HepG2 (cell line): Measurements from ENCODE around the gene ELMOD3. TPM values are rescaled to one million over a fixed set of nuclear protein-coding genes. Genes with fewer than 3 reads are reported as not detected.
A peak's percentile ranks its signal among the peaks of the same experiment; 100 is the strongest.

Experiments
- CHCHD3 ChIP-seq: sonication (generic); formaldehyde crosslinking; IDR thresholded peaks from 2 replicates; pipeline ENCODE4 v1.8.0; 2022; ENCODE audit warnings: mild to moderate bottlenecking, missing genetic modification reagents, moderate library complexity
- GLI4 ChIP-seq: sonication (generic); formaldehyde crosslinking; IDR thresholded peaks from 2 replicates; pipeline ENCODE4 v1.5.1; 2020; ENCODE audit warnings: missing genetic modification reagents, mild to moderate bottlenecking, moderate library complexity, borderline replicate concordance
- KAT8 ChIP-seq: IDR thresholded peaks from 2 replicates; pipeline ENCODE4 v1.6.1; 2016; ENCODE audit warnings: missing genetic modification reagents, missing compliant biosample characterization
- MED13 ChIP-seq: sonication (generic); formaldehyde crosslinking; IDR thresholded peaks from 2 replicates; pipeline ENCODE4 v1.5.0; 2020; ENCODE audit warnings: missing genetic modification reagents
- MZF1 ChIP-seq: sonication (generic); formaldehyde crosslinking; IDR thresholded peaks from 2 replicates; pipeline ENCODE4 v1.8.1; 2023; ENCODE audit warnings: mild to moderate bottlenecking, missing genetic modification reagents, borderline replicate concordance
- PPARG ChIP-seq: conservative IDR thresholded peaks from 2 replicates; pipeline ENCODE4 v1.6.1; 2016; ENCODE audit warnings: missing biosample characterization, missing genetic modification reagents
- ZNF263 ChIP-seq: sonication (generic); formaldehyde crosslinking; IDR thresholded peaks from 2 replicates; pipeline ENCODE4 v1.4.0; 2020; ENCODE audit warnings: missing genetic modification reagents
- ZNF282 ChIP-seq: fragments of 450-650 bp; IDR thresholded peaks from 2 replicates; pipeline ENCODE4 v1.6.1; 2018; ENCODE audit not compliant: partially characterized antibody
- ZNF354B ChIP-seq: sonication (generic); formaldehyde crosslinking; IDR thresholded peaks from 2 replicates; pipeline ENCODE4 v1.8.0; 2022; ENCODE audit warnings: mild to moderate bottlenecking, missing genetic modification reagents
- ZNF430 ChIP-seq: sonication (generic); formaldehyde crosslinking; IDR thresholded peaks from 2 replicates; pipeline ENCODE4 v1.9.0; 2021; ENCODE audit warnings: mild to moderate bottlenecking, missing genetic modification reagents
- ZNF550 ChIP-seq: sonication (generic); formaldehyde crosslinking; IDR thresholded peaks from 2 replicates; pipeline ENCODE4 v1.4.0; 2020; ENCODE audit warnings: mild to moderate bottlenecking, missing genetic modification reagents, borderline replicate concordance
- ZNF570 ChIP-seq: sonication (generic); formaldehyde crosslinking; IDR thresholded peaks from 2 replicates; pipeline ENCODE4 v1.4.0; 2020; ENCODE audit warnings: mild to moderate bottlenecking, missing genetic modification reagents, borderline replicate concordance
- ZNF614 ChIP-seq: IDR thresholded peaks from 2 replicates; pipeline ENCODE4 v1.6.1; 2018; ENCODE audit warnings: missing biosample characterization, missing genetic modification reagents, inconsistent platforms, borderline replicate concordance
- ZNF652 ChIP-seq: IDR thresholded peaks from 2 replicates; pipeline ENCODE4 v1.6.1; 2016; ENCODE audit warnings: low read depth, borderline replicate concordance
- ZNF773 ChIP-seq: sonication (generic); formaldehyde crosslinking; IDR thresholded peaks from 2 replicates; pipeline ENCODE4 v1.4.0; 2020; ENCODE audit warnings: missing genetic modification reagents, borderline replicate concordance
- ZNF777 ChIP-seq: sonication (generic); formaldehyde crosslinking; IDR thresholded peaks from 2 replicates; pipeline ENCODE4 v1.4.0; 2020; ENCODE audit warnings: missing genetic modification reagents
- polyA plus RNA-seq, 8 experiments: library from polyadenylated mRNA; depleted of rRNA in 3 of 8; stranded (reverse) in 7 of 8; unstranded in 1 of 8; fragments of >200 nt; fragmentation: Illumina TruSeq in 4 of 8; extraction: Trizol in 4 of 8; gene quantifications; 2 replicates each; pipeline versions ENCODE4 v1.2.1 to v1.2.3, GENCODE V29; 2011 to 2016; ENCODE audit warnings: low read depth in 4 of 8, missing spikeins in 1 of 8, mixed read lengths in 1 of 8; ENCODE audit not compliant: insufficient read depth in 1 of 8
- total RNA-seq, 5 experiments: library from RNA; depleted of rRNA; stranded (reverse); fragments of >200 nt; fragmentation: Illumina TruSeq; extraction: Trizol; gene quantifications; 2 replicates each; pipeline ENCODE4 v1.2.3, GENCODE V29; 2016; ENCODE audit warnings: low read depth in 1 of 5
- TF ChIP-seq, protein P1 (sequence below): sonication (generic); IDR thresholded peaks from 2 replicates; pipeline ENCODE4 v1.6.1; 2016; ENCODE audit warnings: low read depth, borderline replicate concordance
- TF ChIP-seq, protein P2 (sequence below): sonication (generic); formaldehyde crosslinking; IDR thresholded peaks from 2 replicates; pipeline ENCODE4 v1.4.0; 2020; ENCODE audit warnings: mild to moderate bottlenecking, missing genetic modification reagents
- TF ChIP-seq, protein P3 (sequence below): sonication (generic); formaldehyde crosslinking; IDR thresholded peaks from 2 replicates; pipeline ENCODE4 v1.4.0; 2020; ENCODE audit warnings: missing genetic modification reagents
- TF ChIP-seq, protein P4 (sequence below): sonication (generic); formaldehyde crosslinking; IDR thresholded peaks from 2 replicates; pipeline ENCODE4 v1.4.0; 2020; ENCODE audit warnings: missing genetic modification reagents
- TF ChIP-seq, protein P5 (sequence below): sonication (generic); formaldehyde crosslinking; IDR thresholded peaks from 2 replicates; pipeline ENCODE4 v1.5.0; 2020; ENCODE audit warnings: missing genetic modification reagents
- TF ChIP-seq, protein P6 (sequence below): sonication (generic); formaldehyde crosslinking; IDR thresholded peaks from 2 replicates; pipeline ENCODE4 v1.4.0; 2020; ENCODE audit warnings: mild to moderate bottlenecking, missing genetic modification reagents

Gene ELMOD3
- total and polyA plus RNA-seq, 2 of the 13 experiments (the other 11 are each of a cell fraction or from before 2014, with no cell fraction given) = 13.3 to 19.5 TPM

DNA sequence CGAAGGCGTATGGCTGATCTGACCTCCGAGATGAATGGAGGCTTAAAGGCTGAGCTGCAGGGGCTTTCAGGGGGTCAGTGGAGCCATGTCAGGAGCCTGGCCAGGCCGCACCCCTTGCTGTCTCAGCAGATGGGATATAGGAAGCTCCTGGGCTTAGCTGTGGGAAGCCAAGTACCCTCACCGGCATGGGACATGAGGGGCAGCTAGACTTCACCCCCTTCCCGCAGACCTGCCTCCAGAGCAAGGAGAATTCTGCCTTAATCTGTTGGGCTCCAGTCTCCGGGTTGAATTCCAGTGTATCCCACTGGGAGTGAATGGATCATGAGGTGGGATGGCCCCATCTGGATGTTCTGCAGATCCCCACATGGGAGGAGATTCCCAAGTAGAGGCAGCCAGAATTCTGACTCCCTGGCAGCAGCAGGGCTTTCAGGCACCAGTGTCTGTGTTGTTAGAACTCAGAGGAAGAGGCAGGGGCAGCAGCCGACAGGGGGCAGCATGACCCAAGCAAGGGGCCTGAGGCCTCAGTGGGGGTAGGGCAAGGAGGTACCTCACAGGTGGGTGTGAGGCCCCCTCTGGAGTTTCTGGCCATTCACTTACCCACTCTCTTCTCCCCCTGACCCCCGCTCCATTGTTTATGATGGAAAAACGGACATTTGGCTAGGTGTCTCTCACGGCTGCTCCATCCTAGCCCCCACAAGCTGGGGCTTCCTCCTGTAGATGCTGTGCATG is 36.5 kb downstream of the ELMOD3 start (continued):
- no peak for TF ChIP-seq ZNF430 (CRISPR knock-in tag)
- no peak for TF ChIP-seq ZNF550 (CRISPR knock-in tag)
- TF ChIP-seq, protein P1, sequence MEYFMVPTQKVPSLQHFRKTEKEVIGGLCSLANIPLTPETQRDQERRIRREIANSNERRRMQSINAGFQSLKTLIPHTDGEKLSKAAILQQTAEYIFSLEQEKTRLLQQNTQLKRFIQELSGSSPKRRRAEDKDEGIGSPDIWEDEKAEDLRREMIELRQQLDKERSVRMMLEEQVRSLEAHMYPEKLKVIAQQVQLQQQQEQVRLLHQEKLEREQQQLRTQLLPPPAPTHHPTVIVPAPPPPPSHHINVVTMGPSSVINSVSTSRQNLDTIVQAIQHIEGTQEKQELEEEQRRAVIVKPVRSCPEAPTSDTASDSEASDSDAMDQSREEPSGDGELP = no peak
- no peak; the same call in 1 of the 2 replicates for TF ChIP-seq ZNF614
- TF ChIP-seq PPARG = no peak
- TF ChIP-seq KAT8 (CRISPR knock-in tag) = no peak
- TF ChIP-seq, protein P2, sequence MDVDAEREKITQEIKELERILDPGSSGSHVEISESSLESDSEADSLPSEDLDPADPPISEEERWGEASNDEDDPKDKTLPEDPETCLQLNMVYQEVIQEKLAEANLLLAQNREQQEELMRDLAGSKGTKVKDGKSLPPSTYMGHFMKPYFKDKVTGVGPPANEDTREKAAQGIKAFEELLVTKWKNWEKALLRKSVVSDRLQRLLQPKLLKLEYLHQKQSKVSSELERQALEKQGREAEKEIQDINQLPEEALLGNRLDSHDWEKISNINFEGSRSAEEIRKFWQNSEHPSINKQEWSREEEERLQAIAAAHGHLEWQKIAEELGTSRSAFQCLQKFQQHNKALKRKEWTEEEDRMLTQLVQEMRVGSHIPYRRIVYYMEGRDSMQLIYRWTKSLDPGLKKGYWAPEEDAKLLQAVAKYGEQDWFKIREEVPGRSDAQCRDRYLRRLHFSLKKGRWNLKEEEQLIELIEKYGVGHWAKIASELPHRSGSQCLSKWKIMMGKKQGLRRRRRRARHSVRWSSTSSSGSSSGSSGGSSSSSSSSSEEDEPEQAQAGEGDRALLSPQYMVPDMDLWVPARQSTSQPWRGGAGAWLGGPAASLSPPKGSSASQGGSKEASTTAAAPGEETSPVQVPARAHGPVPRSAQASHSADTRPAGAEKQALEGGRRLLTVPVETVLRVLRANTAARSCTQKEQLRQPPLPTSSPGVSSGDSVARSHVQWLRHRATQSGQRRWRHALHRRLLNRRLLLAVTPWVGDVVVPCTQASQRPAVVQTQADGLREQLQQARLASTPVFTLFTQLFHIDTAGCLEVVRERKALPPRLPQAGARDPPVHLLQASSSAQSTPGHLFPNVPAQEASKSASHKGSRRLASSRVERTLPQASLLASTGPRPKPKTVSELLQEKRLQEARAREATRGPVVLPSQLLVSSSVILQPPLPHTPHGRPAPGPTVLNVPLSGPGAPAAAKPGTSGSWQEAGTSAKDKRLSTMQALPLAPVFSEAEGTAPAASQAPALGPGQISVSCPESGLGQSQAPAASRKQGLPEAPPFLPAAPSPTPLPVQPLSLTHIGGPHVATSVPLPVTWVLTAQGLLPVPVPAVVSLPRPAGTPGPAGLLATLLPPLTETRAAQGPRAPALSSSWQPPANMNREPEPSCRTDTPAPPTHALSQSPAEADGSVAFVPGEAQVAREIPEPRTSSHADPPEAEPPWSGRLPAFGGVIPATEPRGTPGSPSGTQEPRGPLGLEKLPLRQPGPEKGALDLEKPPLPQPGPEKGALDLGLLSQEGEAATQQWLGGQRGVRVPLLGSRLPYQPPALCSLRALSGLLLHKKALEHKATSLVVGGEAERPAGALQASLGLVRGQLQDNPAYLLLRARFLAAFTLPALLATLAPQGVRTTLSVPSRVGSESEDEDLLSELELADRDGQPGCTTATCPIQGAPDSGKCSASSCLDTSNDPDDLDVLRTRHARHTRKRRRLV (CRISPR knock-in tag) = no peak
- TF ChIP-seq MZF1 (CRISPR knock-in tag) = no peak
- no peak for TF ChIP-seq CHCHD3 (CRISPR knock-in tag)
- TF ChIP-seq, protein P3, sequence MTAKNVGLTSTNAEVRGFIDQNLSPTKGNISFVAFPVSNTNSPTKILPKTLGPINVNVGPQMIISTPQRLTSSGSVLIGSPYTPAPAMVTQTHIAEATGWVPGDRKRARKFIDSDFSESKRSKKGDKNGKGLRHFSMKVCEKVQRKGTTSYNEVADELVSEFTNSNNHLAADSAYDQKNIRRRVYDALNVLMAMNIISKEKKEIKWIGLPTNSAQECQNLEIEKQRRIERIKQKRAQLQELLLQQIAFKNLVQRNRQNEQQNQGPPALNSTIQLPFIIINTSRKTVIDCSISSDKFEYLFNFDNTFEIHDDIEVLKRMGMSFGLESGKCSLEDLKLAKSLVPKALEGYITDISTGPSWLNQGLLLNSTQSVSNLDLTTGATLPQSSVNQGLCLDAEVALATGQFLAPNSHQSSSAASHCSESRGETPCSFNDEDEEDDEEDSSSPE (CRISPR knock-in tag) = no peak
- TF ChIP-seq, protein P4, sequence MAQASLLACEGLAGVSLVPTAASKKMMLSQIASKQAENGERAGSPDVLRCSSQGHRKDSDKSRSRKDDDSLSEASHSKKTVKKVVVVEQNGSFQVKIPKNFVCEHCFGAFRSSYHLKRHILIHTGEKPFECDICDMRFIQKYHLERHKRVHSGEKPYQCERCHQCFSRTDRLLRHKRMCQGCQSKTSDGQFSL (CRISPR knock-in tag) = 0 out of 2 replicates have a peak, but pooled peaks have one; percentile 41
- TF ChIP-seq, protein P5, sequence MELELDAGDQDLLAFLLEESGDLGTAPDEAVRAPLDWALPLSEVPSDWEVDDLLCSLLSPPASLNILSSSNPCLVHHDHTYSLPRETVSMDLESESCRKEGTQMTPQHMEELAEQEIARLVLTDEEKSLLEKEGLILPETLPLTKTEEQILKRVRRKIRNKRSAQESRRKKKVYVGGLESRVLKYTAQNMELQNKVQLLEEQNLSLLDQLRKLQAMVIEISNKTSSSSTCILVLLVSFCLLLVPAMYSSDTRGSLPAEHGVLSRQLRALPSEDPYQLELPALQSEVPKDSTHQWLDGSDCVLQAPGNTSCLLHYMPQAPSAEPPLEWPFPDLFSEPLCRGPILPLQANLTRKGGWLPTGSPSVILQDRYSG (CRISPR knock-in tag) = no peak
- TF ChIP-seq ZNF570 (CRISPR knock-in tag) = no peak
- TF ChIP-seq ZNF773 (CRISPR knock-in tag) = no peak
- no peak for TF ChIP-seq ZNF282
- TF ChIP-seq GLI4 (CRISPR knock-in tag) = no peak
- no peak for TF ChIP-seq ZNF652 (CRISPR knock-in tag)
- no peak for TF ChIP-seq ZNF777 (CRISPR knock-in tag)
- TF ChIP-seq ZNF354B = no peak
- no peak for TF ChIP-seq MED13 (CRISPR knock-in tag)
- TF ChIP-seq, protein P6, sequence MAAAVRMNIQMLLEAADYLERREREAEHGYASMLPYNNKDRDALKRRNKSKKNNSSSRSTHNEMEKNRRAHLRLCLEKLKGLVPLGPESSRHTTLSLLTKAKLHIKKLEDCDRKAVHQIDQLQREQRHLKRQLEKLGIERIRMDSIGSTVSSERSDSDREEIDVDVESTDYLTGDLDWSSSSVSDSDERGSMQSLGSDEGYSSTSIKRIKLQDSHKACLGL (CRISPR knock-in tag) = no peak
- 0 out of 2 replicates have a peak, but pooled peaks have one; percentile 22 for TF ChIP-seq ZNF263 (CRISPR knock-in tag)
